HFF-Myc (cell line): Measurements from ENCODE around the gene OR10A5.
"Not testable (repeated sequence)": the region's sequence is repeated elsewhere in the genome, so short reads cannot be mapped to it uniquely, and the experiment has no call there.

Experiments used
- DNase-seq: peaks from one replicate; pipeline ENCODE4 v3.0.0-alpha.2; 2011; ENCODE audit warnings: low read depth; ENCODE audit errors: extremely low read depth
- H3K4me3 ChIP-seq: replicated peaks from 2 replicates; pipeline ENCODE4 v1.5.1; 2011; ENCODE audit warnings: low read depth, mild to moderate bottlenecking, control low read depth, low read length
- CTCF ChIP-seq: IDR thresholded peaks from 2 replicates; pipeline ENCODE4 v1.5.1; 2012; ENCODE audit warnings: mild to moderate bottlenecking, low read depth, low read length, control low read depth; ENCODE audit errors: missing control alignments

OR10A5 gene

GRCh38 chr11:6871278-6871677, 25.8 kb downstream of the OR10A5 start:
- no peak for TF ChIP-seq CTCF
- no peak for DNase-seq
- H3K4me3 ChIP-seq = no peak overlapping the region

GRCh38 chr11:6875761-6876160, 30.3 kb downstream of the OR10A5 start:
- TF ChIP-seq CTCF = no peak
- DNase-seq = no peak
- H3K4me3 ChIP-seq = no peak overlapping the region

- no peak within 1 kb of the TSS for H3K4me3 ChIP-seq
- TF ChIP-seq CTCF = no peak
- no peak for DNase-seq
These were observed 30.8 kb downstream of the OR10A5 start, which contains the start of gene OR10A4 for GRCh38 chr11:6876325-6876724. Gene OR10A4 (plus strand): TSS chr11:6876625. CDS start chr11:6876648, 23 bp downstream.

GRCh38 chr11:6876914-6877313, 31.4 kb downstream of the OR10A5 start:
- no peak for DNase-seq
- no peak for TF ChIP-seq CTCF
- no peak overlapping the region for H3K4me3 ChIP-seq

- H3K4me3 ChIP-seq = no peak overlapping the region
- DNase-seq = no peak
- no peak for TF ChIP-seq CTCF
These were observed 37.3 kb downstream of the OR10A5 start for GRCh38 chr11:6882751-6883150.

GRCh38 chr11:6887711-6888110, 42.2 kb downstream of the OR10A5 start:
- not testable (repeated sequence) for DNase-seq, H3K4me3 ChIP-seq

- H3K4me3 ChIP-seq = no peak overlapping the region
- no peak for TF ChIP-seq CTCF
These were observed 43.3 kb downstream of the OR10A5 start for GRCh38 chr11:6888830-6889229.

GRCh38 chr11:6889835-6890234, 44.4 kb downstream of the OR10A5 start:
- TF ChIP-seq CTCF = no peak
- DNase-seq = no peak
- no peak overlapping the region for H3K4me3 ChIP-seq

More at GRCh38 chr11:6888830-6889229, 43.3 kb downstream of the OR10A5 start:
- no peak for DNase-seq
